Activated CD8-positive, alpha-beta T cell treated with anti-CD3 and anti-CD28 coated beads for 36 hours (primary cell): ENCODE data around the gene UMAD1. TPM values are rescaled to one million over a fixed set of nuclear protein-coding genes. Genes with fewer than 3 reads are reported as not detected.
"Not testable (repeated sequence)": the region's sequence is repeated elsewhere in the genome, so short reads cannot be mapped to it uniquely, and the experiment has no call there.

Experiments used
- ATAC-seq: fragments of 200-7000 bp; cut with Tn5 transposase; one replicate; pipeline ENCODE4 v1.10.0; 2021; ENCODE audit warnings: mild to moderate bottlenecking, moderate library complexity
- CTCF ChIA-PET: fragments of 350-600 bp; sonication (Branson Sonifier 250); formaldehyde crosslinking; loops from one replicate; lab custom pipeline; 2021; ENCODE audit warnings: antibody characterized with exemption; lab: Charles Lee
- POLR2A ChIA-PET: fragments of 350-600 bp; sonication (Branson Sonifier 250); formaldehyde crosslinking; loops from one replicate; lab custom pipeline; 2021; ENCODE audit warnings: antibody characterized with exemption; lab: Charles Lee
- DNase-seq: peaks from one replicate; pipeline ENCODE4 v3.0.0-alpha.2; 2020
- H3K27ac Mint-ChIP-seq: one replicate; pipeline ENCODE4 v1.8.0; 2021; ENCODE audit warnings: mild to moderate bottlenecking, mixed read lengths
- H3K27me3 Mint-ChIP-seq: one replicate; pipeline ENCODE4 v1.8.0; 2021; ENCODE audit warnings: mixed read lengths
- H3K36me3 Mint-ChIP-seq: one replicate; pipeline ENCODE4 v1.8.0; 2021; ENCODE audit warnings: low read depth, mixed read lengths
- H3K4me1 Mint-ChIP-seq: one replicate; pipeline ENCODE4 v1.8.0; 2021; ENCODE audit warnings: low read depth, mixed read lengths
- H3K4me3 Mint-ChIP-seq: one replicate; pipeline ENCODE4 v1.8.0; 2021; ENCODE audit warnings: mild to moderate bottlenecking, moderate library complexity, mixed read lengths
- H3K9me3 Mint-ChIP-seq: one replicate; pipeline ENCODE4 v1.8.0; 2021; ENCODE audit warnings: mixed read lengths
- CTCF ChIP-seq: fragments of 200-600 bp; IDR thresholded peaks from one replicate; pipeline ENCODE4 v1.8.0; 2022; ENCODE audit warnings: antibody characterized with exemption, mild to moderate bottlenecking
- intact Hi-C: fragments of 100-400 bp; cut with micrococcal nuclease; formaldehyde crosslinking; loops from one replicate; pipeline ENCODE4 v1.10.0; 2022
- total RNA-seq, 2 experiments: library from RNA; stranded (reverse); gene quantifications; one replicate each; pipeline ENCODE4 v1.2.3, GENCODE V29; 2021

Gene UMAD1
- total RNA-seq, 2 experiments from 2014 or later, result 10.1 to 11.1 TPM

- ChIA-PET CTCF (no interaction called here), POLR2A (no interaction called here)
- intact Hi-C loops, result no loop called here
- no peaks in the 10 kb centered on the region for H3K27me3 Mint-ChIP-seq
- ATAC-seq (no peak), DNase-seq (no peak)
- no peaks in the 10 kb centered on the region for H3K4me1 Mint-ChIP-seq
- H3K9me3 Mint-ChIP-seq, result peaks cover 4% of the 10 kb centered on the region
- TF ChIP-seq CTCF, result no peak
- peaks cover 22% of the 10 kb centered on the region for H3K36me3 Mint-ChIP-seq
- no peak overlapping the region for H3K27ac Mint-ChIP-seq
- no peak overlapping the region for H3K4me3 Mint-ChIP-seq
These were observed 158.6 kb downstream of the UMAD1 start for GRCh38 chr7:7799138-7799537.

DNA sequence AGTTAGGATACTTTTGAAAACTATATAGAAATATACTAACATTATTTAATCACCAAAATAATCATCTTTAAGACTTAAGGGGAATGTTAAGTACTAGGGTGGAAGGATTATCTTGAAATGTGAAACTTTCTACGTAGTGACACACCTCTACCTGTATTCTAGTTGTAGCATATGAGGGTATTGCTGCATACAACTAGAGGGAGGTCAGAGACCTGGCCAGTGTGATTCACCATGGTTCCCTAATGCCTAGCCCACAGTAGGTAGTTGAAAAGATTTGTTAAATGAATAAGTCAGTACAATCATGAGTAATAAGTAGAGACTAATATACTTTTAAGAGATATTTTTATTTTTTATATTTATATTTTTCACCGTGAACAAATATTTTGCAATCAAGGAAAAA, 162.0 kb downstream of the UMAD1 start:
- Mint-ChIP-seq H3K36me3 (peaks cover 4% of the 10 kb centered on the region), H3K27me3 (no peaks in the 10 kb centered on the region), H3K9me3 (no peaks in the 10 kb centered on the region), H3K27ac (no peak overlapping the region), H3K4me3 (no peak overlapping the region), H3K4me1 (no peaks in the 10 kb centered on the region)
- CTCF ChIA-PET, result no interaction called here
- intact Hi-C loops, result no loop called here
- DNase-seq (no peak), ATAC-seq (no peak)
- TF ChIP-seq CTCF, result no peak
- POLR2A ChIA-PET, result no interaction called here

DNA sequence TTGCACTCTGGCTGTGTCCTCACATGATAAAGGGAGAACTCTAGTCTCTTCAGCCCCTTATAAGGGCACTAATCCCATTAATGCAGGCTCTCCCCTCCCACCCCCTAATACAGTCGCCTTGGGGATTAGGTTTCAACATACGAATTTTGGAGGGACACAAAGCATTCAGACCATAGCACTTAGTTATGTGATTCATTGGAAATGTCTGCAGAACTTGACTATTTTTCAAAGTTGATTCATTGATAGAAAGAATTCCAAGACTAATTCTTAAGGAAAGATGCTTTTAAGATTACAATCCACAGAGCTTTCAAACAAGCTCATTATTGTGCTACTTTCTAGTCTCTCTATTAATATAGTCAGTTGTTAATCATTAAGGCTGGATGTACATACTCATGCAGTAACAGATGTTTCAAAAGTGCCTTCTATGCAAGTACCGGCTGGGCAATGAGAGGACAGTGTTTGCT, 163.2 kb downstream of the UMAD1 start:
- DNase-seq (no peak), ATAC-seq (no peak)
- no peaks in the 10 kb centered on the region for H3K4me1 Mint-ChIP-seq
- ChIA-PET CTCF (no interaction called here), POLR2A (no interaction called here)
- peaks cover 3% of the 10 kb centered on the region for H3K36me3 Mint-ChIP-seq
- TF ChIP-seq CTCF, result no peak
- intact Hi-C loops, result no loop called here
- H3K27me3 Mint-ChIP-seq, result no peaks in the 10 kb centered on the region
- H3K4me3 Mint-ChIP-seq, result no peak overlapping the region
- no peaks in the 10 kb centered on the region for H3K9me3 Mint-ChIP-seq
- H3K27ac Mint-ChIP-seq, result no peak overlapping the region

DNA sequence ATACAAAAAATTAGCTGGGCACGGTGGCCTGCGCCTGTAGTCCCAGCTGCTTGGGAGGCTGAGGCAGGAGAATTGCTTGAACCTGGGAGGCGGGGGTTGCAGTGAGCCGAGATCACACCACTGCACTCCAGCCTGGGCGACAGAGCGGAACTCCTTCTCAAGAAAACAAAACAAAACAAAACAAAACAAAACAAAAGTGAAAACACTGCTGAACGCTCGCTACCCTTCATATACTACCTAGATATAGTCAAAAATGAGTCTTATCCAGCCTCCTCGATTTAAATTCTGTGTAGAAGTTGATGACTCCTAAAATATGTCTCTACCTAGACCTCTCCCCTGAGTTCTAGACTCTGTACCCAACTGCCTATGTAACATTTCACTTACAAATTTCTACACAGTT, 164.3 kb downstream of the UMAD1 start:
- H3K4me3 Mint-ChIP-seq, ATAC-seq, DNase-seq, POLR2A ChIA-PET, CTCF ChIA-PET, H3K27me3 Mint-ChIP-seq, H3K4me1 Mint-ChIP-seq, intact Hi-C loops, H3K27ac Mint-ChIP-seq, H3K36me3 Mint-ChIP-seq, H3K9me3 Mint-ChIP-seq: not testable (repeated sequence)

GRCh38 chr7:7805511-7806153, 165.1 kb downstream of the UMAD1 start:
- no peak overlapping the region for H3K27ac Mint-ChIP-seq
- no peaks in the 10 kb centered on the region for H3K4me1 Mint-ChIP-seq
- ChIA-PET CTCF (no interaction called here), POLR2A (no interaction called here)
- no peak overlapping the region for H3K4me3 Mint-ChIP-seq
- H3K27me3 Mint-ChIP-seq, result no peaks in the 10 kb centered on the region
- no peak for TF ChIP-seq CTCF
- peaks cover 3% of the 10 kb centered on the region for H3K36me3 Mint-ChIP-seq
- intact Hi-C loops, result no loop called here
- H3K9me3 Mint-ChIP-seq, result no peaks in the 10 kb centered on the region
- no peak for DNase-seq
- no peak for ATAC-seq
